Measurements from ENCODE around the gene STK17A.

DNA sequence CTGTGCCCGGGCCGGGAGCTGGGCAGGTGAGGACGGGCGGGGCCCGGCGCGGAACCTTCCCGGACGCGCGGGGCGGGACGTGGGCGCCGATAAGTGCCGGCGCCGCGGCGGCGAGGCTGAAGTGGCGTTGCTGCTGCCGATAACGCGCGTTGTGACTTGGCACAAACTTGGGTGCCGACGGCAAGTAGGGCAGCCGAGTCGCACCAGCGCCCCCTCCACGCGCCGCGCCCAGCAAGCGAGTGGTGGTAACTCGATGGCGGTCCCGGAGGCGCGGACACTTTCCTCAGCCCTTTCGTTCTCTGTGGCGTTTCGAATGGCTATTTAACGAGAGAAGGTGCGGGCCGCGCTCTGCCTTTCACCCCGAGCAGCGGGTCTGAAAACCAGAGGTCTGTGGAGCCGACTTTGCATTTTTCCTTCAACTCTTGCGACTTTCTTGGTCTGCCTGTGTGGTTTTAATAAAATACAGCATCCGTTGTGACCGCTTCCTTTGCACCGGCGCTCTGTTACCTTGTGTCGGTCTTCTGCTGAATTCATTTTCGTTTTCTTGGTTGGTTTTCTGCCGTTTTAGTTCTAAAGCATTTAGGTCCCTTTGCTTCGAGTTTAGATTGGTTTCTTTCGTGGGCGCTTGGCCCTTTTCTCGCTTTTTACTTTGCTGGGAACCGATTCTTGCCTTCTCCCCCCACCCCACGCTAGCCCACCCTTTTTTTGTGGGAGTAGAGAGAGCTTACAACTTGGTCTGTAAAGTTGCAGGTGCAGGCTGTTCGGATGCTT, 701 bp downstream of the STK17A start:
- TF ChIP-seq, protein P1, sequence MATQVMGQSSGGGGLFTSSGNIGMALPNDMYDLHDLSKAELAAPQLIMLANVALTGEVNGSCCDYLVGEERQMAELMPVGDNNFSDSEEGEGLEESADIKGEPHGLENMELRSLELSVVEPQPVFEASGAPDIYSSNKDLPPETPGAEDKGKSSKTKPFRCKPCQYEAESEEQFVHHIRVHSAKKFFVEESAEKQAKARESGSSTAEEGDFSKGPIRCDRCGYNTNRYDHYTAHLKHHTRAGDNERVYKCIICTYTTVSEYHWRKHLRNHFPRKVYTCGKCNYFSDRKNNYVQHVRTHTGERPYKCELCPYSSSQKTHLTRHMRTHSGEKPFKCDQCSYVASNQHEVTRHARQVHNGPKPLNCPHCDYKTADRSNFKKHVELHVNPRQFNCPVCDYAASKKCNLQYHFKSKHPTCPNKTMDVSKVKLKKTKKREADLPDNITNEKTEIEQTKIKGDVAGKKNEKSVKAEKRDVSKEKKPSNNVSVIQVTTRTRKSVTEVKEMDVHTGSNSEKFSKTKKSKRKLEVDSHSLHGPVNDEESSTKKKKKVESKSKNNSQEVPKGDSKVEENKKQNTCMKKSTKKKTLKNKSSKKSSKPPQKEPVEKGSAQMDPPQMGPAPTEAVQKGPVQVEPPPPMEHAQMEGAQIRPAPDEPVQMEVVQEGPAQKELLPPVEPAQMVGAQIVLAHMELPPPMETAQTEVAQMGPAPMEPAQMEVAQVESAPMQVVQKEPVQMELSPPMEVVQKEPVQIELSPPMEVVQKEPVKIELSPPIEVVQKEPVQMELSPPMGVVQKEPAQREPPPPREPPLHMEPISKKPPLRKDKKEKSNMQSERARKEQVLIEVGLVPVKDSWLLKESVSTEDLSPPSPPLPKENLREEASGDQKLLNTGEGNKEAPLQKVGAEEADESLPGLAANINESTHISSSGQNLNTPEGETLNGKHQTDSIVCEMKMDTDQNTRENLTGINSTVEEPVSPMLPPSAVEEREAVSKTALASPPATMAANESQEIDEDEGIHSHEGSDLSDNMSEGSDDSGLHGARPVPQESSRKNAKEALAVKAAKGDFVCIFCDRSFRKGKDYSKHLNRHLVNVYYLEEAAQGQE (IDR thresholded peaks at IDR 0.05; ENCODE audit: insufficient read depth in 1 of 2, low read depth in 2 of 2, low read length in 2 of 2) = no peak
- TF ChIP-seq POLR2AphosphoS5 (IDR thresholded peaks at IDR 0.05; ENCODE audit: low read depth, low read length) = no peak
